Epithelial cell of proximal tubule (primary cell): ENCODE results near the gene PODN. TPM values are rescaled to one million over a fixed set of nuclear protein-coding genes. Genes with fewer than 3 reads are reported as not detected.

Source experiments
- DNase-seq: peaks from one replicate; pipeline ENCODE4 v3.0.0-alpha.2; 2011; ENCODE audit warnings: low read depth
- H3K4me3 ChIP-seq: 2 replicates; pipeline ENCODE4 v1.5.1; 2011; ENCODE audit warnings: low read depth, mild to moderate bottlenecking, low read length
- CTCF ChIP-seq: conservative IDR thresholded peaks from 2 replicates; pipeline ENCODE4 v1.5.1; 2012; ENCODE audit warnings: low read depth, mild to moderate bottlenecking, low read length
- total RNA-seq: library from RNA; depleted of rRNA; stranded (reverse); fragments of >200 nt; gene quantifications from 2 replicates; pipeline ENCODE4 v1.2.3, GENCODE V29; 2015

Gene PODN
- total RNA-seq, 1 donor from 2014 or later: 0.06 TPM

GRCh38 chr1:53074313-53075154 is 12.5 kb downstream of the PODN start:
- TF ChIP-seq CTCF: no peak
- no peak overlapping the region for H3K4me3 ChIP-seq
- DNase-seq: no peak

- H3K4me3 ChIP-seq: no peak overlapping the region
- TF ChIP-seq CTCF: no peak
- no peak for DNase-seq
These were observed 13.2 kb downstream of the PODN start for GRCh38 chr1:53075206-53075605.

- no peak for TF ChIP-seq CTCF
- no peak for DNase-seq
- no peak overlapping the region for H3K4me3 ChIP-seq
These were observed 13.7 kb downstream of the PODN start for GRCh38 chr1:53075761-53076163.

- no peak for DNase-seq
- TF ChIP-seq CTCF: no peak
These were observed 14.2 kb downstream of the PODN start for GRCh38 chr1:53076165-53076564.

GRCh38 chr1:53076721-53077598 is 14.9 kb downstream of the PODN start:
- no peak for DNase-seq
- H3K4me3 ChIP-seq: no peak overlapping the region
- TF ChIP-seq CTCF: no peak

More at GRCh38 chr1:53076165-53076564, 14.2 kb downstream of the PODN start:
- no peak overlapping the region for H3K4me3 ChIP-seq

- no peak for DNase-seq
These were observed 15.6 kb downstream of the PODN start for GRCh38 chr1:53077599-53077965.

More at GRCh38 chr1:53077599-53077965, 15.6 kb downstream of the PODN start:
- H3K4me3 ChIP-seq: no peak overlapping the region
- TF ChIP-seq CTCF: no peak
